IMR-90 (cell line): Measurements from ENCODE around the gene GJA8. TPM values are rescaled to one million over a fixed set of nuclear protein-coding genes. Genes with fewer than 3 reads are reported as not detected.

ENCODE experiments used
- ATAC-seq: fragments of 200-7000 bp; cut with Tn5 transposase; 2 replicates; pipeline ENCODE4 v1.9.1; 2020; ENCODE audit warnings: low read depth, mild to moderate bottlenecking, moderate library complexity
- BruUV-seq: library from RNA; stranded (reverse); fragments of 400-500 nt; replicated peaks from 2 replicates; lab custom pipeline; 2021; lab: Mats Ljungman, UMichigan
- CTCF ChIA-PET: fragments of 300-600 bp; formaldehyde crosslinking; extraction: SDS; loops from one replicate; lab custom pipeline; 2021; ENCODE audit warnings: antibody characterized with exemption; lab: Yijun Ruan, JAX
- POLR2A ChIA-PET: fragments of 300-600 bp; sonication (Branson Sonifier 250); formaldehyde crosslinking; loops from one replicate; lab custom pipeline; 2022; ENCODE audit warnings: antibody characterized with exemption; ENCODE audit not compliant: unreplicated experiment; lab: Charles Lee
- DNase-seq: peaks from one replicate; pipeline ENCODE4 v3.0.0; 2013
- H2AFZ ChIP-seq: replicated peaks from 2 replicates; pipeline ENCODE3; 2013; ENCODE audit warnings: low read length, mild to moderate bottlenecking; ENCODE audit not compliant: poor library complexity
- H2AK5ac ChIP-seq: 2 replicates; pipeline ENCODE4 v1.6.1; 2013; ENCODE audit warnings: low read depth, low read length, inconsistent platforms
- H2AK9ac ChIP-seq: replicated peaks from 2 replicates; pipeline ENCODE3; 2013; ENCODE audit warnings: mild to moderate bottlenecking, low read depth, low read length, moderate library complexity; ENCODE audit not compliant: poor library complexity
- H2BK120ac ChIP-seq: 2 replicates; pipeline ENCODE4 v1.6.1; 2013; ENCODE audit warnings: low read depth, low read length, inconsistent platforms
- H2BK15ac ChIP-seq: 3 replicates; pipeline ENCODE4 v1.6.1; 2013; ENCODE audit warnings: low read depth, low read length, inconsistent platforms
- H2BK20ac ChIP-seq: 2 replicates; pipeline ENCODE4 v1.6.1; 2013; ENCODE audit warnings: low read depth, mild to moderate bottlenecking, inconsistent platforms, low read length, moderate library complexity
- H2BK5ac ChIP-seq: 2 replicates; pipeline ENCODE4 v1.6.1; 2013; ENCODE audit warnings: mild to moderate bottlenecking, low read depth, low read length, inconsistent platforms; ENCODE audit not compliant: poor library complexity, severe bottlenecking
- H3K14ac ChIP-seq: replicated peaks from 2 replicates; pipeline ENCODE4 v1.6.1; 2013; ENCODE audit warnings: low read depth, low read length, inconsistent platforms
- H3K18ac ChIP-seq: 2 replicates; pipeline ENCODE4 v1.6.1; 2013; ENCODE audit warnings: low read depth, low read length, control low read depth
- H3K23ac ChIP-seq: 2 replicates; pipeline ENCODE4 v1.6.1; 2013; ENCODE audit warnings: low read depth, low read length, inconsistent platforms
- H3K27ac ChIP-seq: 2 replicates; pipeline ENCODE4 v1.5.1; 2013; ENCODE audit warnings: mild to moderate bottlenecking, control low read depth, low read length; ENCODE audit not compliant: insufficient read depth
- H3K27me3 ChIP-seq: 2 replicates; pipeline ENCODE4 v1.6.1; 2013; ENCODE audit warnings: low read length; ENCODE audit not compliant: control insufficient read depth, insufficient read depth
- H3K36me3 ChIP-seq: 2 replicates; pipeline ENCODE4 v1.6.1; 2013; ENCODE audit warnings: low read length, mixed read lengths; ENCODE audit not compliant: control insufficient read depth, insufficient read depth
- H3K4ac ChIP-seq: 2 replicates; pipeline ENCODE4 v1.6.1; 2013; ENCODE audit warnings: low read depth, low read length, inconsistent platforms
- H3K4me1 ChIP-seq: 2 replicates; pipeline ENCODE4 v1.6.1; 2013; ENCODE audit warnings: low read length, mixed read lengths; ENCODE audit not compliant: control insufficient read depth, insufficient read depth
- H3K4me2 ChIP-seq: 2 replicates; pipeline ENCODE4 v1.6.1; 2013; ENCODE audit warnings: low read depth, mild to moderate bottlenecking, control low read depth, low read length, moderate library complexity
- H3K4me3 ChIP-seq: 2 replicates; pipeline ENCODE4 v1.5.1; 2013; ENCODE audit warnings: low read depth, mild to moderate bottlenecking, control low read depth, low read length, moderate library complexity; ENCODE audit not compliant: insufficient read depth
- H3K56ac ChIP-seq: 2 replicates; pipeline ENCODE4 v1.6.1; 2013; ENCODE audit warnings: low read length, inconsistent platforms; ENCODE audit not compliant: insufficient read depth; ENCODE audit errors: extremely low read depth
- H3K79me1 ChIP-seq, 2 experiments: 2 replicates each; pipeline ENCODE4 v1.6.1; 2013; ENCODE audit warnings: low read length in 2 of 2, inconsistent platforms in 1 of 2, low read depth in 1 of 2
- H3K9ac ChIP-seq: 2 replicates; pipeline ENCODE4 v1.6.1; 2013; ENCODE audit warnings: low read depth, low read length, control low read depth
- H3K9me1 ChIP-seq: 2 replicates; pipeline ENCODE4 v1.6.1; 2013; ENCODE audit warnings: low read length, inconsistent platforms; ENCODE audit not compliant: insufficient read depth
- H3K9me3 ChIP-seq: 2 replicates; pipeline ENCODE4 v1.6.1; 2013; ENCODE audit warnings: low read length; ENCODE audit not compliant: control insufficient read depth, insufficient read depth
- H4K20me1 ChIP-seq: 2 replicates; pipeline ENCODE4 v1.6.1; 2013; ENCODE audit warnings: low read length, inconsistent platforms; ENCODE audit not compliant: insufficient read depth
- H4K5ac ChIP-seq: 2 replicates; pipeline ENCODE4 v1.6.1; 2013; ENCODE audit warnings: mild to moderate bottlenecking, low read depth, low read length, control low read depth
- H4K8ac ChIP-seq, 2 experiments: 2 replicates each; pipeline ENCODE4 v1.6.1; 2013; ENCODE audit warnings: low read depth in 2 of 2, low read length in 2 of 2, control low read depth in 1 of 2, inconsistent platforms in 1 of 2
- H4K91ac ChIP-seq: 2 replicates; pipeline ENCODE4 v1.6.1; 2013; ENCODE audit warnings: low read depth, low read length, inconsistent platforms; ENCODE audit not compliant: insufficient read depth
- BHLHE40 ChIP-seq: fragments of 150-350 bp; IDR thresholded peaks from 2 replicates; pipeline ENCODE4 v1.6.1; 2016; ENCODE audit warnings: mild to moderate bottlenecking, low read depth, low read length
- CHD1 ChIP-seq: IDR thresholded peaks from 2 replicates; pipeline ENCODE4 v1.6.1; 2012; ENCODE audit warnings: low read depth, low read length, improper control_type of control experiment
- FOS ChIP-seq: fragments of 150-350 bp; IDR thresholded peaks from 2 replicates; pipeline ENCODE4 v1.6.1; 2016; ENCODE audit warnings: low read depth, low read length
- MAFK ChIP-seq: IDR thresholded peaks from 2 replicates; pipeline ENCODE4 v1.6.1; 2012; ENCODE audit warnings: low read depth, low read length, improper control_type of control experiment
- MAZ ChIP-seq: IDR thresholded peaks from 2 replicates; pipeline ENCODE4 v1.6.1; 2012; ENCODE audit warnings: low read depth, mild to moderate bottlenecking, low read length, improper control_type of control experiment, moderate library complexity, borderline replicate concordance
- MXI1 ChIP-seq: IDR thresholded peaks from 2 replicates; pipeline ENCODE4 v1.6.1; 2012; ENCODE audit warnings: low read depth, mild to moderate bottlenecking, low read length, moderate library complexity, borderline replicate concordance
- NFE2L2 ChIP-seq: fragments of 150-350 bp; IDR thresholded peaks from 2 replicates; pipeline ENCODE4 v1.6.1; 2016; ENCODE audit warnings: low read depth, mild to moderate bottlenecking, low read length
- POLR2A ChIP-seq: IDR thresholded peaks from 2 replicates; pipeline ENCODE4 v1.6.1; 2012; ENCODE audit warnings: mild to moderate bottlenecking, low read depth, low read length
- RFX5 ChIP-seq: IDR thresholded peaks from 2 replicates; pipeline ENCODE4 v1.8.0; 2012; ENCODE audit warnings: low read depth, mild to moderate bottlenecking, low read length, moderate library complexity
- SMC3 ChIP-seq: fragments of 150-350 bp; IDR thresholded peaks from 2 replicates; pipeline ENCODE4 v1.6.1; 2016; ENCODE audit warnings: low read depth, mild to moderate bottlenecking, antibody characterized with exemption, low read length, moderate library complexity
- WGBS, 2 experiments: methylation state at CpG; one replicate each; pipeline versions ENCODE4 v1.1.5 to v1.1.7; 2013; ENCODE audit warnings: missing lambda C conversion rate in 2 of 2; ENCODE audit not compliant: insufficient read length in 1 of 2; ENCODE audit errors: extremely low coverage in 2 of 2; 5-methylcytosine and 5-hydroxymethylcytosine counted together
- dilution Hi-C: fragments of 300-500 bp; cut with HindIII; formaldehyde crosslinking; loops from one replicate; pipeline ENCODE4 v1.14.3; 2018; ENCODE audit warnings: low sequenced_read_pairs; ENCODE audit not compliant: unreplicated experiment
- in situ Hi-C: fragments of 300-500 bp; cut with MboI; formaldehyde crosslinking; loops from 3 replicates; pipeline ENCODE4 v1.14.3; 2019; ENCODE audit warnings: low sequenced_read_pairs, inconsistent platforms, mixed read lengths
- intact Hi-C: fragments of 100-400 bp; cut with micrococcal nuclease; formaldehyde crosslinking; loops from 2 replicates; pipeline ENCODE4 v1.10.0; 2022
- polyA plus RNA-seq, 3 experiments: library from polyadenylated mRNA; depleted of rRNA; stranded (reverse); fragments of >200 nt; gene quantifications; 2 replicates each; pipeline ENCODE4 v1.2.3, GENCODE V29; 2012; ENCODE audit warnings: low replicate concordance in 1 of 3
- total RNA-seq: library from RNA; depleted of rRNA; stranded (reverse); fragments of >200 nt; gene quantifications from 2 replicates; pipeline ENCODE4 v1.2.3, GENCODE V29; 2012
- TF ChIP-seq, protein P1 (sequence below): fragments of 150-350 bp; IDR thresholded peaks from 2 replicates; pipeline ENCODE4 v1.6.1; 2017; ENCODE audit warnings: mild to moderate bottlenecking, antibody characterized with exemption, low read length, low read depth
- TF ChIP-seq, protein P2 (sequence below): fragments of 150-350 bp; IDR thresholded peaks from 2 replicates; pipeline ENCODE4 v1.6.1; 2016; ENCODE audit warnings: low read depth, mild to moderate bottlenecking, low read length, moderate library complexity, borderline replicate concordance
- TF ChIP-seq, protein P3 (sequence below): conservative IDR thresholded peaks from 2 replicates; pipeline ENCODE4 v1.5.1; 2012; ENCODE audit warnings: mild to moderate bottlenecking, low read depth, low read length, improper control_type of control experiment

Gene GJA8
- total and polyA plus RNA-seq, 2 of the 4 experiments (the other 2 are of a cell fraction), result not detected

DNA sequence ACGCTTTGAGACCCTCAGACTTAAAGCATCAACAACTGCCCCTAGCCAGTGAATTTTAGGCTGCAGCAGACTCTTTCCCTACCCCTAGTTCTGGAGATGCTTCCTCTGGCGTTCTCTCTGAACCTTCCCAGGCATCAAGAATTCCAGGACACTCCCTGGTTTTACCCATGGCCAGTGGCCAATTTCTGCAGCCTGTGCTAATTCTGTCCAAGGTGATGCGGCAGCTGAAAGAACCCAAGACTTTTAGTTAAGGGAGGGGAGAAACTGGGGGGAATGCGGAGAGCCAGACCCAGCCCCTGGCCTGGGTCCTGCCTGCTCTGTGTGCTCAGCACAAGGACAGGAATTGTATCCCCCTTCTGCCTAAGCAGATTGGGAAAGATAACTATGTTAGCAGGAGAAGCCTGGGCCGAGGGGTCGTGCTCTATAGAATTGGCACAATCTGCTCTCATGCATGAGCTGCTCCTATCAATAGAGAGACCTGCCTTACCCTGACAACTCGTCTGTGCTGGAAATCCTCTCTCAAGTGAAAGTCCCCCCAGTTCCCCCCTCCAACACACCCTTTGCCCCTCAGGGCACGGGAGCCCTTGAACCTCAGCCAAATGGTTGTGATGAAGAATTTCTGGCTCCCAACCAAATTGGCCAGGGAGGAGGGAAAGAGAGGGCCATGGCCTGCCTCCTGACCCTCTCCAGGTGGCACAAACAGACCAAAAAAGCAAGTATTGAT, 5.4 kb upstream of the GJA8 start:
- intact Hi-C loops, result no loop called here
- no peak overlapping the region for H2BK120ac ChIP-seq
- H3K9me1 ChIP-seq, result no peaks in the 10 kb centered on the region
- no peak overlapping the region for H4K91ac ChIP-seq
- H2BK20ac ChIP-seq, result no peak overlapping the region
- no peak overlapping the region for H3K27ac ChIP-seq
- no peak overlapping the region for H2AK5ac ChIP-seq
- H3K36me3 ChIP-seq, result no peaks in the 10 kb centered on the region
- 10% methylated on average over 2 of the region's 8 CpGs; no CpG with 5 or more reads in 1 of the 2 experiments for WGBS, 2 experiments
- H4K5ac ChIP-seq, result no peak overlapping the region
- ChIA-PET POLR2A (no interaction called here), CTCF (interaction anchor here (1.0 kb wide), 1 partner anchor 13 kb away, joined by 3 read pairs; no protein-coding TSS in a partner anchor)
- no peak for DNase-seq
- ATAC-seq, result no peak
- H4K8ac ChIP-seq, result no peak overlapping the region
- H3K9ac ChIP-seq, result no peak overlapping the region
- no peak overlapping the region for H3K4ac ChIP-seq
- H3K4me2 ChIP-seq, result no peak overlapping the region
- no peak overlapping the region for H3K14ac ChIP-seq
- H2BK15ac ChIP-seq, result no peak overlapping the region
- H3K79me1 ChIP-seq, result no peaks in the 10 kb centered on the region
- H3K9me3 ChIP-seq, result no peaks in the 10 kb centered on the region
- TF ChIP-seq MXI1 (no peak), CHD1 (no peak), RFX5 (no peak), POLR2A (no peak), BHLHE40 (no peak), NFE2L2 (no peak), MAZ (no peak), FOS (no peak), MAFK (no peak), SMC3 (no peak)
- TF ChIP-seq, protein P1, sequence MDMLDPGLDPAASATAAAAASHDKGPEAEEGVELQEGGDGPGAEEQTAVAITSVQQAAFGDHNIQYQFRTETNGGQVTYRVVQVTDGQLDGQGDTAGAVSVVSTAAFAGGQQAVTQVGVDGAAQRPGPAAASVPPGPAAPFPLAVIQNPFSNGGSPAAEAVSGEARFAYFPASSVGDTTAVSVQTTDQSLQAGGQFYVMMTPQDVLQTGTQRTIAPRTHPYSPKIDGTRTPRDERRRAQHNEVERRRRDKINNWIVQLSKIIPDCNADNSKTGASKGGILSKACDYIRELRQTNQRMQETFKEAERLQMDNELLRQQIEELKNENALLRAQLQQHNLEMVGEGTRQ, result no peak
- TF ChIP-seq, protein P2, sequence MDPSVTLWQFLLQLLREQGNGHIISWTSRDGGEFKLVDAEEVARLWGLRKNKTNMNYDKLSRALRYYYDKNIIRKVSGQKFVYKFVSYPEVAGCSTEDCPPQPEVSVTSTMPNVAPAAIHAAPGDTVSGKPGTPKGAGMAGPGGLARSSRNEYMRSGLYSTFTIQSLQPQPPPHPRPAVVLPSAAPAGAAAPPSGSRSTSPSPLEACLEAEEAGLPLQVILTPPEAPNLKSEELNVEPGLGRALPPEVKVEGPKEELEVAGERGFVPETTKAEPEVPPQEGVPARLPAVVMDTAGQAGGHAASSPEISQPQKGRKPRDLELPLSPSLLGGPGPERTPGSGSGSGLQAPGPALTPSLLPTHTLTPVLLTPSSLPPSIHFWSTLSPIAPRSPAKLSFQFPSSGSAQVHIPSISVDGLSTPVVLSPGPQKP, result no peak
- TF ChIP-seq, protein P3, sequence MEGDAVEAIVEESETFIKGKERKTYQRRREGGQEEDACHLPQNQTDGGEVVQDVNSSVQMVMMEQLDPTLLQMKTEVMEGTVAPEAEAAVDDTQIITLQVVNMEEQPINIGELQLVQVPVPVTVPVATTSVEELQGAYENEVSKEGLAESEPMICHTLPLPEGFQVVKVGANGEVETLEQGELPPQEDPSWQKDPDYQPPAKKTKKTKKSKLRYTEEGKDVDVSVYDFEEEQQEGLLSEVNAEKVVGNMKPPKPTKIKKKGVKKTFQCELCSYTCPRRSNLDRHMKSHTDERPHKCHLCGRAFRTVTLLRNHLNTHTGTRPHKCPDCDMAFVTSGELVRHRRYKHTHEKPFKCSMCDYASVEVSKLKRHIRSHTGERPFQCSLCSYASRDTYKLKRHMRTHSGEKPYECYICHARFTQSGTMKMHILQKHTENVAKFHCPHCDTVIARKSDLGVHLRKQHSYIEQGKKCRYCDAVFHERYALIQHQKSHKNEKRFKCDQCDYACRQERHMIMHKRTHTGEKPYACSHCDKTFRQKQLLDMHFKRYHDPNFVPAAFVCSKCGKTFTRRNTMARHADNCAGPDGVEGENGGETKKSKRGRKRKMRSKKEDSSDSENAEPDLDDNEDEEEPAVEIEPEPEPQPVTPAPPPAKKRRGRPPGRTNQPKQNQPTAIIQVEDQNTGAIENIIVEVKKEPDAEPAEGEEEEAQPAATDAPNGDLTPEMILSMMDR, result no peak
- no TSS peak for BruUV-seq
- in situ Hi-C loops, result loop anchor here (10.0 to 25.0 kb wide), 2 partner anchors 262 to 410 kb away; no protein-coding TSS in a partner anchor
- H3K4me1 ChIP-seq, result no peaks in the 10 kb centered on the region
- no peak overlapping the region for H3K4me3 ChIP-seq
- peaks cover 6% of the 10 kb centered on the region for H3K27me3 ChIP-seq
- H4K20me1 ChIP-seq, result no peaks in the 10 kb centered on the region
- H3K56ac ChIP-seq, result no peak overlapping the region
- dilution Hi-C loops, result no loop called here
- H3K18ac ChIP-seq, result no peak overlapping the region
- no peak overlapping the region for H2AK9ac ChIP-seq
- H2AFZ ChIP-seq, result no peak overlapping the region
- H2BK5ac ChIP-seq, result no peak overlapping the region
- no peak overlapping the region for H3K23ac ChIP-seq
